Measurements from ENCODE around the gene AP5S1. TPM values are rescaled to one million over a fixed set of nuclear protein-coding genes. Genes with fewer than 3 reads are reported as not detected.

The AP5S1 gene
- total and polyA plus RNA-seq, 2 of the 13 experiments (the other 11 are each of a cell fraction or from before 2014, with no cell fraction given), result 7.9 to 23.2 TPM

DNA sequence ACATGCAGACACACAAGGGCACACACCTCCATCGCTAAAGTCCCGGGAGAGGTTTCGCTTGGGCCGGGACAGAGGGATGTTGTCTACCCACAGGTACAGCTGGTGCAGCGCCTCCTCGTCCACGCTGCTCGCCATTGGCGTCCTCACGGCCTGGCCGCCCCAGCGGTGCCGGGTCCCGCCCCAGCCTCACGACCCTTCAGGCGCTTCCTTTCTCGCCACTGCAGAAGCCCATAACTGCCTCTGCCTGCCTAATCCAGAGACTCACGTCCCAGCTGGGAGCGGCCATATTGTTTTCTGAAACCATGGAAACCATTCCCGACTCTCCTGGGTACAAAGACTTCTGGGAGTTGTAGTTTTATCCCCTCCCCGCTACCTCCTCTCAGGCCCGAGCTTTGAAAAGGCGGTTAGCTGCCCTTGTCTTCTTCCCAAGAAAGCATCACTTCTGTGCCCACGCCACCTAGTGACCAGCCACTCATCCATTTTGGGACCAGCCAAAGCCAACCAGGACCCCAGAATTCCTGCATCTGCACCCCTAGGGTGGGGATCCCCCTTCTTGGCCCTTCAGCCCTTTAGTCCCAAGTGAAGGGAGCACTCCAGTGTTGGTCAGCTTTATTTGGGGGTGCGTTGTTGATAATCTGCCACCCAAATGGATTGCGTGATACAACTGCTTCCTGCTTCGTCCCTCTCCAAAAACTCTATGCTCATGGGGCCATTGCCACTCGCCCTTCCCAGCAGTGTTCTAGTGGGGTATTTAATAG lies 39.0 kb upstream of the AP5S1 start, which contains the start of gene SPEF1 (continued):
- TF ChIP-seq, protein P1, sequence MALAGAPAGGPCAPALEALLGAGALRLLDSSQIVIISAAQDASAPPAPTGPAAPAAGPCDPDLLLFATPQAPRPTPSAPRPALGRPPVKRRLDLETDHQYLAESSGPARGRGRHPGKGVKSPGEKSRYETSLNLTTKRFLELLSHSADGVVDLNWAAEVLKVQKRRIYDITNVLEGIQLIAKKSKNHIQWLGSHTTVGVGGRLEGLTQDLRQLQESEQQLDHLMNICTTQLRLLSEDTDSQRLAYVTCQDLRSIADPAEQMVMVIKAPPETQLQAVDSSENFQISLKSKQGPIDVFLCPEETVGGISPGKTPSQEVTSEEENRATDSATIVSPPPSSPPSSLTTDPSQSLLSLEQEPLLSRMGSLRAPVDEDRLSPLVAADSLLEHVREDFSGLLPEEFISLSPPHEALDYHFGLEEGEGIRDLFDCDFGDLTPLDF (CRISPR knock-in tag; IDR thresholded peaks at IDR 0.05), result no peak
- TF ChIP-seq NFE2 (CRISPR knock-in tag; IDR thresholded peaks at IDR 0.05), result no peak
- TF ChIP-seq HMGA1 (CRISPR knock-in tag; conservative IDR thresholded peaks at IDR 0.05), result no peak
- TF ChIP-seq ZNF607 (CRISPR knock-in tag; IDR thresholded peaks at IDR 0.05; ENCODE audit: borderline replicate concordance), result peak; percentile 85
- 0 out of 2 replicates have a peak, but pooled peaks have one; percentile 56 for TF ChIP-seq ZNF33B (CRISPR knock-in tag; IDR thresholded peaks at IDR 0.05)
- TF ChIP-seq, protein P2, sequence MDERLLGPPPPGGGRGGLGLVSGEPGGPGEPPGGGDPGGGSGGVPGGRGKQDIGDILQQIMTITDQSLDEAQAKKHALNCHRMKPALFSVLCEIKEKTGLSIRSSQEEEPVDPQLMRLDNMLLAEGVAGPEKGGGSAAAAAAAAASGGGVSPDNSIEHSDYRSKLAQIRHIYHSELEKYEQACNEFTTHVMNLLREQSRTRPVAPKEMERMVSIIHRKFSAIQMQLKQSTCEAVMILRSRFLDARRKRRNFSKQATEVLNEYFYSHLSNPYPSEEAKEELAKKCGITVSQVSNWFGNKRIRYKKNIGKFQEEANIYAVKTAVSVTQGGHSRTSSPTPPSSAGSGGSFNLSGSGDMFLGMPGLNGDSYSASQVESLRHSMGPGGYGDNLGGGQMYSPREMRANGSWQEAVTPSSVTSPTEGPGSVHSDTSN (CRISPR knock-in tag; IDR thresholded peaks at IDR 0.05), result no peak
- no peak; the same call in 1 of the 2 replicates for TF ChIP-seq RARA (CRISPR knock-in tag; IDR thresholded peaks at IDR 0.05)
- peak; percentile 26; the same call in 1 of the 2 replicates for TF ChIP-seq ZNF724P (CRISPR knock-in tag; IDR thresholded peaks at IDR 0.05; ENCODE audit: borderline replicate concordance)
- no peak; the same call in 1 of the 2 replicates for TF ChIP-seq ZNF782 (CRISPR knock-in tag; IDR thresholded peaks at IDR 0.05; ENCODE audit: borderline replicate concordance)
- peak; percentile 58; the same call in 1 of the 2 replicates for TF ChIP-seq SMAD1 (CRISPR knock-in tag; IDR thresholded peaks at IDR 0.05; ENCODE audit: borderline replicate concordance, low read depth)
- TF ChIP-seq, protein P3, sequence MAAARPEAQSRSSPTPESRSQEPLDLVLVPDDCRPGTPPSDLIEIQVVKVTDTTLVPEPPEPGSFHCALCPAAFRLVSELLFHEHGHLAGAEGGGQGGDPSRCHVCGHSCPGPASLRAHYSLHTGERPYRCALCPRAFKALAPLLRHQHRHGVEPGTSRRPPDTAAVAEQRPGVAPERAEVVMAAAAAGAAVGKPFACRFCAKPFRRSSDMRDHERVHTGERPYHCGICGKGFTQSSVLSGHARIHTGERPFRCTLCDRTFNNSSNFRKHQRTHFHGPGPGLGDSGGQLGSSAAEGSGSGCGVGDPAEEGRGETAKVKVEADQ (CRISPR knock-in tag; IDR thresholded peaks at IDR 0.05; ENCODE audit: borderline replicate concordance), result no peak
- TF ChIP-seq, protein P4, sequence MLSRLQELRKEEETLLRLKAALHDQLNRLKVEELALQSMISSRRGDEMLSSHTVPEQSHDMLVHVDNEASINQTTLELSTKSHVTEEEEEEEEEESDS (CRISPR knock-in tag; IDR thresholded peaks at IDR 0.05; ENCODE audit: borderline replicate concordance), result no peak; the same call in 1 of the 2 replicates
- TF ChIP-seq, protein P5, sequence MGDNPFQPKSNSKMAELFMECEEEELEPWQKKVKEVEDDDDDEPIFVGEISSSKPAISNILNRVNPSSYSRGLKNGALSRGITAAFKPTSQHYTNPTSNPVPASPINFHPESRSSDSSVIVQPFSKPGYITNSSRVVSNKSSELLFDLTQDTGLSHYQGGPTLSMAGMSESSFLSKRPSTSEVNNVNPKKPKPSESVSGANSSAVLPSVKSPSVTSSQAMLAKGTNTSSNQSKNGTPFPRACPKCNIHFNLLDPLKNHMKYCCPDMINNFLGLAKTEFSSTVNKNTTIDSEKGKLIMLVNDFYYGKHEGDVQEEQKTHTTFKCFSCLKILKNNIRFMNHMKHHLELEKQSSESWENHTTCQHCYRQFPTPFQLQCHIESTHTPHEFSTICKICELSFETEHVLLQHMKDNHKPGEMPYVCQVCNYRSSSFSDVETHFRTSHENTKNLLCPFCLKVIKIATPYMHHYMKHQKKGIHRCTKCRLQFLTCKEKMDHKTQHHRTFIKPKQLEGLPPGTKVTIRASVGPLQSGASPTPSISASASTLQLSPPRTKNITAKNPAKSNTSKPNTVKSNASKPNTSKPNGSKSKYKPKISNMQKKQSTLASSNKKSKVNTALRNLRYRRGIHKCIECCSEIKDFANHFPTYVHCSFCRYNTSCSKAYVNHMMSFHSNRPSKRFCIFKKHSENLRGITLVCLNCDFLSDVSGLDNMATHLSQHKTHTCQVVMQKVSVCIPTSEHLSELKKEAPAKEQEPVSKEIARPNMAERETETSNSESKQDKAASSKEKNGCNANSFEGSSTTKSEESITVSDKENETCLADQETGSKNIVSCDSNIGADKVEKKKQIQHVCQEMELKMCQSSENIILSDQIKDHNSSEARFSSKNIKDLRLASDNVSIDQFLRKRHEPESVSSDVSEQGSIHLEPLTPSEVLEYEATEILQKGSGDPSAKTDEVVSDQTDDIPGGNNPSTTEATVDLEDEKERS (CRISPR knock-in tag; IDR thresholded peaks at IDR 0.05), result no peak
- peak; percentile 7; the same call in 1 of the 2 replicates for TF ChIP-seq ATF7-NPFF (CRISPR knock-in tag; IDR thresholded peaks at IDR 0.05; ENCODE audit: low read depth)
- no peak for TF ChIP-seq KAT7 (CRISPR knock-in tag; IDR thresholded peaks at IDR 0.05; ENCODE audit: borderline replicate concordance)
- TF ChIP-seq, protein P6, sequence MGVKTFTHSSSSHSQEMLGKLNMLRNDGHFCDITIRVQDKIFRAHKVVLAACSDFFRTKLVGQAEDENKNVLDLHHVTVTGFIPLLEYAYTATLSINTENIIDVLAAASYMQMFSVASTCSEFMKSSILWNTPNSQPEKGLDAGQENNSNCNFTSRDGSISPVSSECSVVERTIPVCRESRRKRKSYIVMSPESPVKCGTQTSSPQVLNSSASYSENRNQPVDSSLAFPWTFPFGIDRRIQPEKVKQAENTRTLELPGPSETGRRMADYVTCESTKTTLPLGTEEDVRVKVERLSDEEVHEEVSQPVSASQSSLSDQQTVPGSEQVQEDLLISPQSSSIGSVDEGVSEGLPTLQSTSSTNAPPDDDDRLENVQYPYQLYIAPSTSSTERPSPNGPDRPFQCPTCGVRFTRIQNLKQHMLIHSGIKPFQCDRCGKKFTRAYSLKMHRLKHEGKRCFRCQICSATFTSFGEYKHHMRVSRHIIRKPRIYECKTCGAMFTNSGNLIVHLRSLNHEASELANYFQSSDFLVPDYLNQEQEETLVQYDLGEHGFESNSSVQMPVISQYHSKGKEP (CRISPR knock-in tag; IDR thresholded peaks at IDR 0.05), result no peak

Data from HepG2 (cell line).